Neural cell (in vitro differentiated cells): ENCODE results near the gene FBP2.

Source experiments
- CTCF ChIP-seq: fragments of 450-650 bp; IDR thresholded peaks from 2 replicates; pipeline ENCODE4 v1.5.1; 2014; ENCODE audit warnings: antibody characterized with exemption, mild to moderate bottlenecking, moderate library complexity; ENCODE audit not compliant: poor library complexity, severe bottlenecking
- POLR2AphosphoS5 ChIP-seq: IDR thresholded peaks from 2 replicates; pipeline ENCODE4 v1.6.1; 2012
- RAD21 ChIP-seq: fragments of 450-650 bp; conservative IDR thresholded peaks from 2 replicates; pipeline ENCODE4 v1.6.1; 2014; ENCODE audit warnings: antibody characterized with exemption, mild to moderate bottlenecking, moderate library complexity
- REST ChIP-seq: IDR thresholded peaks from 2 replicates; pipeline ENCODE4 v1.6.1; 2012; ENCODE audit warnings: borderline replicate concordance

- TF ChIP-seq REST (no peak), CTCF (no peak), POLR2AphosphoS5 (no peak), RAD21 (no peak)
These were observed 13.2 kb upstream of the FBP2 start for GRCh38 chr9:94606646-94607422.
